Measurements from ENCODE around the gene TPP1. TPM values are rescaled to one million over a fixed set of nuclear protein-coding genes. Genes with fewer than 3 reads are reported as not detected.

Gene TPP1
- total and polyA plus RNA-seq, 9 of the 15 experiments (the other 6 are each of a cell fraction or from before 2014, with no cell fraction given), result 7.5 to 75.8 (median 15.7) TPM

DNA sequence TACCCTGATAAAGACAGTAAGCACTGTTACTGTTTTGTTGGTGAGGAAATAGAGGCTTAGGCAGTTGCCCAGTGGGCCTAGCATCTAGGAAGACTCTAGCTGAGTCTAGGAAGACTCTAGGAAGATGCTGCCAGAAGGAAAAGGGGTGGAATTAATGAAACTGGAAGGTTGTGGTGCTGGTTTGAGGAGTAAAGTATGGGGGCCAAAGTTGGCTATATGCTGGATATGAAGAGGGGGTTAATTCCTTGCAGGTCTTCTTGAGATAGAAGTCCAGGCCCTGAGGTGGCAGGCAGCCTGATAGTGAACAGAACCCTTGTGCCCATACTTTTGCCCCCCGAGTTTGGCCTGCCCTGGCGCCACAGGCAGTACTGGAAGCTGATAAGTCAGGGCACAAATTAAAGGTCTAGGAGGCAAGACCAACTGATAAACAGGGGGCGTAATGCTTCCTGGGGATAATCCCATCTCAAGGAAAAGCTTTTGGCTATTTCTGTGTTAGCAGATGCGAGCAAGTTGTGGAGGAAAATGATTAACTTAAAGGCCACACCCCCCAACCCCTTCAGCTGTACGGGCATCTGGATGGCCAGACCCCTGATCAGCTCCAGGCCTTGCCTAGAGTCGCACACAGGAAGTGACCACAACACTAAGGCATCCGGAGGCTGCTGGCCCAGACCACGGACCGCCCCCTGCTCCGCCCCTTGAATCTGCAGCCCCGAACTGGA lies 12.6 kb downstream of the TPP1 start (continued):
- peak; percentile 70 for TF ChIP-seq CREM (IDR thresholded peaks at IDR 0.05; ENCODE audit: low read depth)

DNA sequence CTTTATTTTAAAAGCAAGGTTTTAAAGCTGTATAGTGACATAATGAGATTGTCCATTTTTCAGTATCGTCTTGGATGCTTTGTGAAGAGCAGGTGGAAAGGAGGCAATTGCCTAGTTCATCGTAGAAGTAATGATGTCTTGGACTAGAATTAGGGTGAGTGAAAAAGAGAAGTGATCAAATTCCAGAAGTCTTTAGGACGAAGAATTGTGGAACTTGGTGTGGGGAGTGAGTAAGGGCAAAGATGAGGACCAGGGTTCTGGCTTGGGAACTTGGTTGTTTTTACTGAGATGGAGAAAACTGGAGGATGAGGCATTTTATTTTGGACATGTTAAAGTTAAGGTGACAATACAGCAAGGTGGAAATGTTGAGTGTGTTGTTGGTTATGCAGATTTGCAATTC lies 14.4 kb downstream of the TPP1 start:
- ChIA-PET POLR2A (interaction anchor here (0.6 to 2.5 kb wide), 9 partner anchors 10 to 144 kb away, joined by 3 to 17 read pairs (median 3); partner anchors contain the start of gene TPP1), CTCF (ENCODE audit: low intra/inter-chr PET ratio) (interaction anchor here (2.5 kb wide), 1 partner anchor 73 kb away, joined by 11 read pairs; no protein-coding TSS in a partner anchor)
- in situ Hi-C loops (cut with MboI) (loop anchor here (5.0 kb wide), 1 partner anchor 72 kb away; no protein-coding TSS in a partner anchor), intact Hi-C loops (cut with micrococcal nuclease) (loop anchor here (1.0 to 5.0 kb wide), 3 partner anchors 34 to 74 kb away; no protein-coding TSS in a partner anchor)
- peak overlapping the region; percentile 95 for H3K4me3 ChIP-seq
- peaks cover 78% of the 10 kb centered on the region for H3K79me2 ChIP-seq (ENCODE audit: control insufficient read depth, insufficient read depth, low read length)
- BruUV-seq (replicated peaks), result no TSS peak
- peaks cover 10% of the 10 kb centered on the region for H3K9me1 ChIP-seq (ENCODE audit: control insufficient read depth, insufficient read depth, low read length)
- ATAC-seq (no peak), DNase-seq (ENCODE audit: extremely low read depth in 1 of 4, low spot score in 3 of 4) (no peak), FAIRE-seq (no peak)
- H3K27me3 ChIP-seq (ENCODE audit: control insufficient read depth in 2 of 2, insufficient read depth in 2 of 2, low read length in 2 of 2), result no peaks in the 10 kb centered on the region
- no peaks in the 10 kb centered on the region for H3K9me3 ChIP-seq (replicated peaks; ENCODE audit: control insufficient read depth, insufficient read depth, low read depth, low read length)
- WGBS (ENCODE audit: insufficient coverage, low coverage, missing lambda C conversion rate), result 12% methylated on average over 3 of the region's 3 CpGs
- H2AFZ ChIP-seq (ENCODE audit: low read depth, low read length), result 0 out of 2 replicates have a peak overlapping the region, but pooled peaks have one; percentile 77
- peaks cover 31 to 32% of the 10 kb centered on the region in 2 experiments for H3K4me1 ChIP-seq (replicated peaks in 1 of 2; ENCODE audit: control insufficient read depth in 2 of 2, insufficient read depth in 2 of 2, low read length in 2 of 2)
- H3K36me3 ChIP-seq (ENCODE audit: control insufficient read depth, insufficient read depth, low read length), result peaks cover 62% of the 10 kb centered on the region
- peak overlapping the region in 1 of 2 experiments; percentile 92; a peak in 2 of 4 replicates for H3K9ac ChIP-seq (ENCODE audit: insufficient read depth in 1 of 2, low read depth in 2 of 2, low read length in 2 of 2)
- peak overlapping the region; percentile 87; the same call in 2 of the 3 replicates for H3K27ac ChIP-seq (ENCODE audit: extremely low read depth, low read depth, low read length)
- H3K4me2 ChIP-seq (ENCODE audit: insufficient read depth, low read length), result peak overlapping the region; percentile 97
- H4K20me1 ChIP-seq (replicated peaks; ENCODE audit: control insufficient read depth, insufficient read depth, low read length), result no peaks in the 10 kb centered on the region
- TF ChIP-seq, protein P1, sequence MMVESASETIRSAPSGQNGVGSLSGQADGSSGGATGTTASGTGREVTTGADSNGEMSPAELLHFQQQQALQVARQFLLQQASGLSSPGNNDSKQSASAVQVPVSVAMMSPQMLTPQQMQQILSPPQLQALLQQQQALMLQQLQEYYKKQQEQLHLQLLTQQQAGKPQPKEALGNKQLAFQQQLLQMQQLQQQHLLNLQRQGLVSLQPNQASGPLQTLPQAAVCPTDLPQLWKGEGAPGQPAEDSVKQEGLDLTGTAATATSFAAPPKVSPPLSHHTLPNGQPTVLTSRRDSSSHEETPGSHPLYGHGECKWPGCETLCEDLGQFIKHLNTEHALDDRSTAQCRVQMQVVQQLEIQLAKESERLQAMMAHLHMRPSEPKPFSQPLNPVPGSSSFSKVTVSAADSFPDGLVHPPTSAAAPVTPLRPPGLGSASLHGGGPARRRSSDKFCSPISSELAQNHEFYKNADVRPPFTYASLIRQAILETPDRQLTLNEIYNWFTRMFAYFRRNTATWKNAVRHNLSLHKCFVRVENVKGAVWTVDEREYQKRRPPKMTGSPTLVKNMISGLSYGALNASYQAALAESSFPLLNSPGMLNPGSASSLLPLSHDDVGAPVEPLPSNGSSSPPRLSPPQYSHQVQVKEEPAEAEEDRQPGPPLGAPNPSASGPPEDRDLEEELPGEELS (CRISPR knock-in tag; IDR thresholded peaks at IDR 0.05; ENCODE audit: borderline replicate concordance), result 0 out of 2 replicates have a peak, but pooled peaks have one; percentile 4
- TF ChIP-seq, protein P2, sequence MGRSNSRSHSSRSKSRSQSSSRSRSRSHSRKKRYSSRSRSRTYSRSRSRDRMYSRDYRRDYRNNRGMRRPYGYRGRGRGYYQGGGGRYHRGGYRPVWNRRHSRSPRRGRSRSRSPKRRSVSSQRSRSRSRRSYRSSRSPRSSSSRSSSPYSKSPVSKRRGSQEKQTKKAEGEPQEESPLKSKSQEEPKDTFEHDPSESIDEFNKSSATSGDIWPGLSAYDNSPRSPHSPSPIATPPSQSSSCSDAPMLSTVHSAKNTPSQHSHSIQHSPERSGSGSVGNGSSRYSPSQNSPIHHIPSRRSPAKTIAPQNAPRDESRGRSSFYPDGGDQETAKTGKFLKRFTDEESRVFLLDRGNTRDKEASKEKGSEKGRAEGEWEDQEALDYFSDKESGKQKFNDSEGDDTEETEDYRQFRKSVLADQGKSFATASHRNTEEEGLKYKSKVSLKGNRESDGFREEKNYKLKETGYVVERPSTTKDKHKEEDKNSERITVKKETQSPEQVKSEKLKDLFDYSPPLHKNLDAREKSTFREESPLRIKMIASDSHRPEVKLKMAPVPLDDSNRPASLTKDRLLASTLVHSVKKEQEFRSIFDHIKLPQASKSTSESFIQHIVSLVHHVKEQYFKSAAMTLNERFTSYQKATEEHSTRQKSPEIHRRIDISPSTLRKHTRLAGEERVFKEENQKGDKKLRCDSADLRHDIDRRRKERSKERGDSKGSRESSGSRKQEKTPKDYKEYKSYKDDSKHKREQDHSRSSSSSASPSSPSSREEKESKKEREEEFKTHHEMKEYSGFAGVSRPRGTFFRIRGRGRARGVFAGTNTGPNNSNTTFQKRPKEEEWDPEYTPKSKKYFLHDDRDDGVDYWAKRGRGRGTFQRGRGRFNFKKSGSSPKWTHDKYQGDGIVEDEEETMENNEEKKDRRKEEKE (IDR thresholded peaks at IDR 0.05; ENCODE audit: borderline replicate concordance in 1 of 2, control insufficient read depth in 1 of 2, low read depth in 2 of 2, low read length in 1 of 2), result no peak
- TF ChIP-seq SPI1 (IDR thresholded peaks at IDR 0.05; ENCODE audit: borderline replicate concordance, low read depth, low read length), result 0 out of 2 replicates have a peak, but pooled peaks have one; percentile 30

All from K562 (cell line).